Keratinocyte (primary cell): ENCODE results near the gene C1orf232. TPM values are rescaled to one million over a fixed set of nuclear protein-coding genes. Genes with fewer than 3 reads are reported as not detected.

Experiments used
- DNase-seq: peaks from one replicate; pipeline ENCODE4 v3.0.0-alpha.2; 2011; ENCODE audit warnings: low read depth, missing footprints, low spot score
- FAIRE-seq: peaks from 2 replicates; lab custom pipeline; 2011; peaks lifted over from hg19 to GRCh38; lab: Jason Lieb, UNC
- H2AFZ ChIP-seq: 2 replicates; pipeline ENCODE4 v1.6.0; 2012; ENCODE audit warnings: low read length, control low read depth, inconsistent platforms; ENCODE audit not compliant: control insufficient read depth
- H3K27ac ChIP-seq: 2 replicates; pipeline ENCODE4 v1.5.1; 2011; ENCODE audit warnings: low read length; ENCODE audit not compliant: control insufficient read depth, insufficient read depth
- H3K27me3 ChIP-seq: 3 replicates; pipeline ENCODE4 v1.6.0; 2011; ENCODE audit warnings: low read length; ENCODE audit not compliant: control insufficient read depth, insufficient read depth; ENCODE audit errors: extremely low read depth
- H3K36me3 ChIP-seq, 2 experiments: 2 replicates in 1 of 2; 3 replicates in 1 of 2; pipeline ENCODE4 v1.5.1; 2011; ENCODE audit warnings: low read length in 2 of 2, mild to moderate bottlenecking in 1 of 2; ENCODE audit not compliant: control insufficient read depth in 2 of 2, insufficient read depth in 2 of 2; ENCODE audit errors: extremely low read depth in 1 of 2
- H3K4me1 ChIP-seq: 3 replicates; pipeline ENCODE4 v1.5.1; 2011; ENCODE audit warnings: low read length; ENCODE audit not compliant: control insufficient read depth, insufficient read depth; ENCODE audit errors: extremely low read depth
- H3K4me2 ChIP-seq: 3 replicates; pipeline ENCODE4 v1.6.0; 2011; ENCODE audit warnings: low read depth, low read length; ENCODE audit not compliant: control insufficient read depth, insufficient read depth; ENCODE audit errors: extremely low read depth
- H3K4me3 ChIP-seq, 3 experiments: fragments of 200-600 bp in 1 of 3; sonication (generic) in 1 of 3; 2 replicates in 2 of 3; 3 replicates in 1 of 3; pipeline ENCODE4 v1.5.1; 2011 to 2016; ENCODE audit warnings: low read length in 3 of 3, mild to moderate bottlenecking in 3 of 3, control low read depth in 2 of 3, inconsistent platforms in 1 of 3, low read depth in 1 of 3, mixed read lengths in 1 of 3, mixed run types in 1 of 3, moderate library complexity in 1 of 3; ENCODE audit not compliant: control insufficient read depth in 2 of 3, insufficient read depth in 2 of 3; ENCODE audit errors: extremely low read depth in 1 of 3
- H3K79me2 ChIP-seq: 2 replicates; pipeline ENCODE4 v1.6.0; 2012; ENCODE audit warnings: low read length; ENCODE audit not compliant: control insufficient read depth, insufficient read depth
- H3K9ac ChIP-seq: 3 replicates; pipeline ENCODE4 v1.6.0; 2011; ENCODE audit warnings: low read length; ENCODE audit not compliant: control insufficient read depth, insufficient read depth; ENCODE audit errors: extremely low read depth
- H3K9me1 ChIP-seq: 3 replicates; pipeline ENCODE4 v1.6.0; 2011; ENCODE audit warnings: low read length; ENCODE audit not compliant: control insufficient read depth, insufficient read depth; ENCODE audit errors: extremely low read depth
- H3K9me3 ChIP-seq: 2 replicates; pipeline ENCODE4 v1.5.1; 2012; ENCODE audit warnings: low read depth, low read length; ENCODE audit not compliant: control insufficient read depth
- H4K20me1 ChIP-seq: 3 replicates; pipeline ENCODE4 v1.6.0; 2011; ENCODE audit warnings: low read length; ENCODE audit not compliant: control insufficient read depth, insufficient read depth; ENCODE audit errors: extremely low read depth
- CTCF ChIP-seq, 3 experiments: IDR thresholded peaks in 1 of 3; conservative IDR thresholded peaks in 1 of 3; optimal IDR thresholded peaks in 1 of 3; 2 replicates in 2 of 3; 3 replicates in 1 of 3; pipeline versions ENCODE3 to v1.5.1; 2011; ENCODE audit warnings: low read length in 3 of 3, mild to moderate bottlenecking in 3 of 3, moderate library complexity in 2 of 3, control low read depth in 1 of 3, inconsistent platforms in 1 of 3; ENCODE audit not compliant: insufficient read depth in 2 of 3; ENCODE audit errors: extremely low read depth in 1 of 3
- EZH2 ChIP-seq: IDR thresholded peaks from one replicate; pipeline ENCODE4 v1.6.1; 2012; ENCODE audit warnings: inconsistent platforms, mild to moderate bottlenecking, low read length, moderate library complexity
- dilution Hi-C: fragments of 300-500 bp; cut with MboI; formaldehyde crosslinking; loops from one replicate; pipeline ENCODE4 v1.7.0; 2020; ENCODE audit warnings: low sequenced_read_pairs; ENCODE audit not compliant: extremely low pct_ligation_motif_present
- polyA plus RNA-seq, 5 experiments: library from polyadenylated mRNA; depleted of rRNA in 3 of 5; stranded (reverse) in 3 of 5; stranded (forward) in 1 of 5; unstranded in 1 of 5; fragments of >200 nt; gene quantifications; 1 replicate in 1 of 5; 2 replicates in 3 of 5; 3 replicates in 1 of 5; pipeline versions ENCODE4 v1.2.1 to v1.2.3, GENCODE V29; 2011 to 2012; ENCODE audit warnings: missing spikeins in 2 of 5, low read depth in 1 of 5, low replicate concordance in 1 of 5

The C1orf232 gene
- polyA plus RNA-seq, 1 donor (not counting 4 experiments of a cell fraction or from before 2014, with no cell fraction given) = not detected

- TF ChIP-seq EZH2 (no peak), CTCF (optimal IDR thresholded peaks at IDR 0.05 in 1 of 3, IDR thresholded peaks at IDR 0.05 in 1 of 3, conservative IDR thresholded peaks at IDR 0.05 in 1 of 3; ENCODE audit: extremely low read depth in 1 of 3, insufficient read depth in 2 of 3, low read length in 3 of 3) (no peak)
- no peak overlapping the region for H3K4me2 ChIP-seq
- H3K9ac ChIP-seq = peak overlapping the region; percentile 11
- H3K79me2 ChIP-seq = peaks cover 9% of the 10 kb centered on the region
- dilution Hi-C loops = no loop called here
- FAIRE-seq = no peak
- H3K9me1 ChIP-seq = no peaks in the 10 kb centered on the region
- H2AFZ ChIP-seq = no peak overlapping the region
- no peak for DNase-seq
- no peak overlapping the region for H3K4me3 ChIP-seq
- peaks cover 25% of the 10 kb centered on the region for H3K4me1 ChIP-seq
- no peaks in the 10 kb centered on the region for H3K9me3 ChIP-seq
- H3K36me3 ChIP-seq = peaks cover 22 to 40% of the 10 kb centered on the region in 2 experiments
- H3K27ac ChIP-seq = no peak overlapping the region
- H4K20me1 ChIP-seq = no peaks in the 10 kb centered on the region
- no peaks in the 10 kb centered on the region for H3K27me3 ChIP-seq
Observed at GRCh38 chr1:26182383-26182696, 13.6 kb upstream of the C1orf232 start.

- no peak overlapping the region for H3K4me3 ChIP-seq
- no peak overlapping the region for H2AFZ ChIP-seq
- H3K27me3 ChIP-seq = no peaks in the 10 kb centered on the region
- peak overlapping the region; percentile 11 for H3K9ac ChIP-seq
- no peaks in the 10 kb centered on the region for H3K9me3 ChIP-seq
- dilution Hi-C loops = no loop called here
- peak overlapping the region; percentile 45 for H3K27ac ChIP-seq
- H3K79me2 ChIP-seq = peaks cover 9% of the 10 kb centered on the region
- TF ChIP-seq CTCF (optimal IDR thresholded peaks at IDR 0.05 in 1 of 3, IDR thresholded peaks at IDR 0.05 in 1 of 3, conservative IDR thresholded peaks at IDR 0.05 in 1 of 3; ENCODE audit: extremely low read depth in 1 of 3, insufficient read depth in 2 of 3, low read length in 3 of 3) (no peak), EZH2 (no peak)
- peak; percentile 73 for DNase-seq
- H3K4me2 ChIP-seq = peak overlapping the region; percentile 7
- peaks cover 29% of the 10 kb centered on the region for H3K4me1 ChIP-seq
- FAIRE-seq = peak; percentile 98
- peaks cover 22 to 35% of the 10 kb centered on the region in 2 experiments for H3K36me3 ChIP-seq
- no peaks in the 10 kb centered on the region for H4K20me1 ChIP-seq
- H3K9me1 ChIP-seq = no peaks in the 10 kb centered on the region
Observed at GRCh38 chr1:26181586-26182382, 13.0 kb upstream of the C1orf232 start.
